ENCODE results near the gene ATRN.

Gene ATRN

DNA sequence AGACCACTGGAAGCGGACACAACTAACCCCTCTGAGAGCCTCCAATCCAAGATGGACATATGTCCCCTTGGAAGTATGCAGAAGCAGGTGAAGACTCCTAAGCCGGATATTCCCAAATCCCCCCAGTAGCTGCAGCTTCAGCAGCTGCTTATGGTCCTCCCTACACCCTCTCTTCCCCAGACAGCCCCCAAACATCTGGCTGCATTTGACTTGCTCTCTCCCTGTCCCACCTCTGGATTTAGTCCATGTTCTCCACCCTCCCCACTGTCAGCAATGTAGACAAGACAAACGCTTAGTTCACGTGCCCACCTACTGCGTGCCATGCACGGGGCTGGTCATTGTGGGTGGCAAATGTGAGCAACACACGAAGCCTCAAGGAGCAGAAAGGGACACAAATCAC lies 215.6 kb downstream of the ATRN start:
- DNase-seq (ENCODE audit: low spot score in 2 of 2) = no peak
- no peak overlapping the region for H3K27ac Mint-ChIP-seq
- no peak overlapping the region for H3K4me3 Mint-ChIP-seq
- no peak for ATAC-seq
- no peaks in the 10 kb centered on the region for H3K9me3 Mint-ChIP-seq
- no peaks in the 10 kb centered on the region for H3K36me3 Mint-ChIP-seq
- peaks cover 2% of the 10 kb centered on the region for H3K4me1 Mint-ChIP-seq

GRCh38 chr20:3686867-3687321 lies 216.1 kb downstream of the ATRN start:
- H3K4me1 Mint-ChIP-seq = no peaks in the 10 kb centered on the region
- no peaks in the 10 kb centered on the region for H3K36me3 Mint-ChIP-seq
- no peak overlapping the region for H3K27ac Mint-ChIP-seq
- ATAC-seq (no peak), DNase-seq (ENCODE audit: low spot score in 2 of 2) (no peak)
- H3K9me3 Mint-ChIP-seq = no peaks in the 10 kb centered on the region
- H3K4me3 Mint-ChIP-seq = no peak overlapping the region

DNA sequence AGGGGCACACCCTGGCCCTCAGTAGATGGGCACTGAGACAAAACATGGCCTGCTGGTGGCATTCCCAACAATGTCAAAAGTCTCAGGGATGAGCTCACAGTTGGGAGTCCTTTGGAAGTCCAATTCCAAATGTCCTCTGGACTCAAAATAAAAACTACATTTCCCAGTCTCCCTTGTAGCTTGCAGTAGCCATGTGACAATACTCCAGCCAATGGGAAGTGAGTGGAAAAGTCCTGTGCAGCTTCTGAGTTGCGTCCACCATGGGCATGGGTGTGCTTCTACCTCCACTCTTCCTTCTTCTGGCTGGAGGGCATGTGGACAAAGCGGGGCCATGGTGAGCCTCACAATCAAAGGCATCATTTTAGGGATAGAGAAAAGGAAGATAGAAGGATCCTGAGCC lies 216.8 kb downstream of the ATRN start:
- Mint-ChIP-seq H3K4me1 (no peaks in the 10 kb centered on the region), H3K9me3 (no peaks in the 10 kb centered on the region), H3K4me3 (no peak overlapping the region), H3K36me3 (no peaks in the 10 kb centered on the region), H3K27ac (no peak overlapping the region)
- ATAC-seq = no peak
- DNase-seq (ENCODE audit: low spot score in 2 of 2) = no peak

GRCh38 chr20:3689978-3690377 lies 219.2 kb downstream of the ATRN start:
- no peaks in the 10 kb centered on the region for H3K4me1 Mint-ChIP-seq
- no peaks in the 10 kb centered on the region for H3K9me3 Mint-ChIP-seq
- H3K27ac Mint-ChIP-seq = no peak overlapping the region
- no peak overlapping the region for H3K4me3 Mint-ChIP-seq
- DNase-seq (ENCODE audit: low spot score in 2 of 2) = no peak
- no peak for ATAC-seq
- H3K36me3 Mint-ChIP-seq = no peaks in the 10 kb centered on the region

GRCh38 chr20:3690413-3690812 lies 219.6 kb downstream of the ATRN start:
- Mint-ChIP-seq H3K4me1 (no peaks in the 10 kb centered on the region), H3K4me3 (no peak overlapping the region), H3K9me3 (no peaks in the 10 kb centered on the region), H3K36me3 (no peaks in the 10 kb centered on the region), H3K27ac (no peak overlapping the region)
- DNase-seq (ENCODE audit: low spot score in 2 of 2) (no peak), ATAC-seq (no peak)

GRCh38 chr20:3691306-3691705 lies 220.5 kb downstream of the ATRN start:
- H3K4me3 Mint-ChIP-seq = no peak overlapping the region
- no peaks in the 10 kb centered on the region for H3K36me3 Mint-ChIP-seq
- H3K27ac Mint-ChIP-seq = no peak overlapping the region
- no peak for DNase-seq (ENCODE audit: low spot score in 2 of 2)
- ATAC-seq = no peak
- H3K4me1 Mint-ChIP-seq = no peaks in the 10 kb centered on the region
- H3K9me3 Mint-ChIP-seq = no peaks in the 10 kb centered on the region

DNA sequence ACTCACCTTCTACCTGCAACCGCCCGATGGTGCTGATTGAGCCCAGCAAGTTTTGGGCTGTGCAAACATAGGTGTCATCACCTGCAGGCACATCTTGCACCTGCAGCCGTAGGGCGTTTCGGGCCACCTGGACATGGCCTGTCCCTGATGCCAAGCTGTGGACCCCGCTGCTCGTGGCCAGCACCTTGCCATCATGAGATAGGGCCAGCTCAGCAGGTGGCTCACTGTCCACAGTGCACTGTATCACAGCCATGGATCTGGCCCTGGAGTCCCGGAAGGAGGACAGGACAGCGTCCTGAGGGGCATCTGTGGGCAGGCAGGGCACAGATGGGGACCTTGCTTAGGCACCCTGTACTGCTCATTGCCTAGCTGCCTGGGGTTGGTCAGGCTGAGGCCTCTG lies 221.1 kb downstream of the ATRN start:
- H3K4me1 Mint-ChIP-seq = no peaks in the 10 kb centered on the region
- H3K36me3 Mint-ChIP-seq = no peaks in the 10 kb centered on the region
- H3K4me3 Mint-ChIP-seq = no peak overlapping the region
- DNase-seq (ENCODE audit: low spot score in 2 of 2) = no peak
- no peaks in the 10 kb centered on the region for H3K9me3 Mint-ChIP-seq
- ATAC-seq = no peak
- no peak overlapping the region for H3K27ac Mint-ChIP-seq

DNA sequence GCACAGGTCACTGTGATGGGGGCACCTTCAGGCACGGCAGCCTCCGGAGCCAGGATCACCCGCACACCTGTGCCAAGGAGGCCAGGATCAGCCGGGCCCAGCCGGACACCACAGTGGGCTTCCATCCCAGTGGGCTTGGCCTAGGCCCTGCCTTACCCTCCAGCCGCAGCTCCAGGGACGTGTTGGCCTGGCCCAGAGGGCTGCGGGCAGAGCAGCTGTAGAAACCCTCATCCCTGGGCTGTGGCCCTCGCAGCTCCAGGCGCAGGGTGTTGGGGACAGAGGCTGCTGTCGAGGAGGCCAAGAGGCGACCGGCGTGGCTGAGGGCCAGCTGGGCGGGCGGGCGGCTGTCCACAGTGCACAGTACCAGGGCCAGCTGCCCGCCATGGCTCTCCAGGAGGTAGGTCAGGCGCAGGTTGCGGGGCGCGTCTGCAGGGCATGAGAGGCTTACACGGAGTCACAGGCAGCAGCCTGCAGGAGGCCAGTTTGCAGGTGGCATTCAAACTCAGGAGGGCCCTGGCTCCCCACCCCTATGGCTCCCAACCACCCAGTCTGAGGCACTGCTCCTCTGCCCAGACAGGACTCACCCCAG lies 222.0 kb downstream of the ATRN start:
- Mint-ChIP-seq H3K4me1 (no peaks in the 10 kb centered on the region), H3K36me3 (no peaks in the 10 kb centered on the region), H3K9me3 (no peaks in the 10 kb centered on the region), H3K4me3 (no peak overlapping the region), H3K27ac (no peak overlapping the region)
- ATAC-seq (no peak), DNase-seq (ENCODE audit: low spot score in 2 of 2) (no peak)

GRCh38 chr20:3693376-3693775 lies 222.6 kb downstream of the ATRN start:
- H3K4me3 Mint-ChIP-seq = no peak overlapping the region
- no peak overlapping the region for H3K27ac Mint-ChIP-seq
- DNase-seq (ENCODE audit: low spot score in 2 of 2) (no peak), ATAC-seq (no peak)
- H3K9me3 Mint-ChIP-seq = no peaks in the 10 kb centered on the region
- no peaks in the 10 kb centered on the region for H3K4me1 Mint-ChIP-seq
- H3K36me3 Mint-ChIP-seq = no peaks in the 10 kb centered on the region

DNA sequence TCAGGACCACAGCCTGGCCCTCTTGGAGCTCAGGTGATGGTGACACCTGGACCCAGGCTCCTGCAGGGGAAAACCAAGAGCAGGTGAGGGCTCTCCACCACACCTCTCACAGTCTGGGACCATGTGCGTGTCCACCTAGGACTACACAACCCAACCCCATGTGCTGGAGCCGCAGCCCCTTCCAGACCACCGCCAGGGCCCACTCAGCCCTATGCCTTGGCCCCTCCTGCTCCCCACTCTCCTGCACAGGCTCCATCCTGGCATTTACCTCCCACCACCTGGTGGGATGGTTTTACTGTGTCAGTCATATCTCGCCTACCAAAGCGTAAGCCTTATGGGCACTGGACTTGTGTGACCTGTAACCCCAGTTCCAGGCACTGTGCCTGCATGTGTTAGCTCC lies 224.0 kb downstream of the ATRN start:
- Mint-ChIP-seq H3K4me1 (no peaks in the 10 kb centered on the region), H3K36me3 (no peaks in the 10 kb centered on the region), H3K9me3 (no peaks in the 10 kb centered on the region), H3K27ac (no peak overlapping the region), H3K4me3 (no peak overlapping the region)
- no peak for ATAC-seq
- no peak for DNase-seq (ENCODE audit: low spot score in 2 of 2)

DNA sequence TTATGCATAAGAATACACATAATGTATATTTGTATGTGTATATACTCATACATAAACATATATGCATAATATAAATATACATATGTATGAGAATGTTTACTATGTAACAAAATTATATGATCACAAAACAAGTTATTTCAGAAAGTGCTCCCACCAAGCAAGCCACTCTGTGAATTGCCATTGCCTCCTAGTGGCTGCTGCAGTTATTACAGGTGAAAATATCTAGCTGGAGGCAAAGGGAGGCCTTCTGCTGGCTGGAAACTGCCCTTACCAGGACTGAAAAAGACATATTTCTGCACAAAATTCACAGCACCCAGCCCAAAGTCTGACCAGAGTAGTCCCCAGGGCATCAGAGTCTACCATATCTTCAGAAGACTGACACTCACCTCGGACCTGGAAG lies 225.4 kb downstream of the ATRN start:
- DNase-seq (ENCODE audit: low spot score in 2 of 2) (no peak), ATAC-seq (no peak)
- Mint-ChIP-seq H3K36me3 (no peaks in the 10 kb centered on the region), H3K27ac (no peak overlapping the region), H3K4me3 (no peak overlapping the region), H3K9me3 (no peaks in the 10 kb centered on the region), H3K4me1 (no peaks in the 10 kb centered on the region)

GRCh38 chr20:3696745-3697587 lies 226.1 kb downstream of the ATRN start:
- DNase-seq (ENCODE audit: low spot score in 2 of 2) (no peak), ATAC-seq (no peak)
- Mint-ChIP-seq H3K4me1 (no peaks in the 10 kb centered on the region), H3K27ac (no peak overlapping the region), H3K36me3 (no peaks in the 10 kb centered on the region), H3K9me3 (no peaks in the 10 kb centered on the region), H3K4me3 (no peak overlapping the region)

DNA sequence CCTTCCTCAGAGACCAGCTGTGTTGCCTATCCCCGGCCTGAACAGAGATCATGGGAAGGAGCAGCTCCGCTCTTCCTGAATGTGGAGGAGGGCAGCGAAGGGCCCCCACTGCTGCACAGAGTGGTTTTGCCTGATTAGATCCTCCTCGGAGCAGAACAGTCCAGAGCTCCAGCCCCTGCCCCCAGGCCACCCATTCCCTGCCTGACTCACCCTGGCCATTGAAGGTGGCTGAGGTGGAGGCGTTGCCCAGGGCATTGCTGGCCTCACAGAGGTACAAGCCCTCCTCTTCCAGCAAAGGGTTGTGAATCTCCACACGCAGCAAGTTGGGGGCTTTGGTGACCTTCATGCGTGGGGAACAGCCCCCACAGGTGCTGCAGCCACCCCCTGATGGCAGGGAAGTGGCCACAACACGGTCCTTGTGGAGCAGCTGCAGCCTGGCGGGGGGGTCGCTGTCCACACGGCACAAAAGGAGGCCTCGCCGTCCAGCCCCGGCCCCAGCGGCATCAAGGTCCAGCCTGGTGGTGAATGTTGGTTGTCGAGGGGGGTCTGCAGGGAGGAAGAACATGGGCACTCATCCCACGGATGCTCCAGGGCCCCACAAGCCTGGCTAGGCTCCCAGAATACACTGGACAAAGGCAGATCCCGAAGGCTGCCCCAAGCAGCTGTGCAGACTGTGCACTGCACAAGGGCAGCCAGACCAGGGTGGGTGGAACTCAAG lies 226.9 kb downstream of the ATRN start:
- DNase-seq (ENCODE audit: low spot score in 2 of 2) = no peak
- H3K27ac Mint-ChIP-seq = no peak overlapping the region

GRCh38 chr20:3698591-3699001 lies 227.8 kb downstream of the ATRN start:
- Mint-ChIP-seq H3K27ac (no peak overlapping the region), H3K36me3 (no peaks in the 10 kb centered on the region), H3K4me3 (no peak overlapping the region), H3K4me1 (no peaks in the 10 kb centered on the region), H3K9me3 (no peaks in the 10 kb centered on the region)
- no peak for DNase-seq (ENCODE audit: low spot score in 2 of 2)
- ATAC-seq = no peak

More for the DNA sequence above, 226.9 kb downstream of the ATRN start:
- H3K4me1 Mint-ChIP-seq = no peaks in the 10 kb centered on the region
- ATAC-seq = no peak
- H3K4me3 Mint-ChIP-seq = no peak overlapping the region
- no peaks in the 10 kb centered on the region for H3K36me3 Mint-ChIP-seq
- H3K9me3 Mint-ChIP-seq = no peaks in the 10 kb centered on the region

DNA sequence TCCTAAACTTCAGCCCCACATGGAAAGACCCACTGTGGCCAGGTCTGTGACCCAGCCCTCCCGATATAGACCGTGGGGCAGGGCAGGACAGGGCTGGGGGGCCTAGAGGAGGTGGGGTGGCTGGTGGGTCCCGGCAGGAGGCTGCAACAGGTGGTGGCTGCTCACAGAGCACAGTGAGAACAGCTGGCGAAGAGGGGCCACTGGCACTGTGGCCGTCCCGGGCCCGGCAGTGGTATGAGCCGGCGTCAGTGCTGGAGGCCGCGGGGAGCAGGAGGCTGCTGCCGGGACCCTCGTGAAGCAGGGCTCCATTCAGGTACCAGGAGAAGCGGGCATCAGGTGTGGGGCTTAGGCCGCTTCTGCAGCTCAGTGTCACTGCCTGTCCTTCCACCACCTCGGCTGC lies 228.2 kb downstream of the ATRN start:
- Mint-ChIP-seq H3K9me3 (no peaks in the 10 kb centered on the region), H3K27ac (no peak overlapping the region), H3K4me1 (no peaks in the 10 kb centered on the region), H3K36me3 (no peaks in the 10 kb centered on the region), H3K4me3 (no peak overlapping the region)
- ATAC-seq (no peak), DNase-seq (ENCODE audit: low spot score in 2 of 2) (no peak)
